ENCODE data around the gene KRT7.

KRT7 gene

DNA sequence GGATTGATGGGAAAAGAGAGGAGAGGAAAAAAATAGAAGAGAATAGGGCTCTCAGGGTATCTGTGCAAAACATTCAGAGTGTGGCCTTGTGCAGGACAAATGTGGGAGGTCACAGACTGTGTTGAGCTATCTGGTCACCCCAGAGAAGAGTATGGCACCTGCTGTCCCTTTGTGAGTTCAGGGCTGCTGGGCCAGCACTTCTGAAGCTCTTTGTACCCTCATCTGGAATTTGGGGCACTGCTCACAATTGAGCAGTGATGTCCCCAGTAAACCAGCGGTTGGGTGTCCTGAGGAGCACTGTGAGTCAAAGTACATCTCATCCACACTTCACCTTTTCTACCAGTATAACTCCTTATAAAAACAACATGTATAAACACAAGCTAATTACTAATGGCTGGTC lies 60.9 kb downstream of the KRT7 start:
- no peak overlapping the region for H3K4me3 Mint-ChIP-seq
- TF ChIP-seq, protein P1, sequence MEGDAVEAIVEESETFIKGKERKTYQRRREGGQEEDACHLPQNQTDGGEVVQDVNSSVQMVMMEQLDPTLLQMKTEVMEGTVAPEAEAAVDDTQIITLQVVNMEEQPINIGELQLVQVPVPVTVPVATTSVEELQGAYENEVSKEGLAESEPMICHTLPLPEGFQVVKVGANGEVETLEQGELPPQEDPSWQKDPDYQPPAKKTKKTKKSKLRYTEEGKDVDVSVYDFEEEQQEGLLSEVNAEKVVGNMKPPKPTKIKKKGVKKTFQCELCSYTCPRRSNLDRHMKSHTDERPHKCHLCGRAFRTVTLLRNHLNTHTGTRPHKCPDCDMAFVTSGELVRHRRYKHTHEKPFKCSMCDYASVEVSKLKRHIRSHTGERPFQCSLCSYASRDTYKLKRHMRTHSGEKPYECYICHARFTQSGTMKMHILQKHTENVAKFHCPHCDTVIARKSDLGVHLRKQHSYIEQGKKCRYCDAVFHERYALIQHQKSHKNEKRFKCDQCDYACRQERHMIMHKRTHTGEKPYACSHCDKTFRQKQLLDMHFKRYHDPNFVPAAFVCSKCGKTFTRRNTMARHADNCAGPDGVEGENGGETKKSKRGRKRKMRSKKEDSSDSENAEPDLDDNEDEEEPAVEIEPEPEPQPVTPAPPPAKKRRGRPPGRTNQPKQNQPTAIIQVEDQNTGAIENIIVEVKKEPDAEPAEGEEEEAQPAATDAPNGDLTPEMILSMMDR (IDR thresholded peaks at IDR 0.05; ENCODE audit: unreplicated experiment in 3 of 3), result no peak
- H3K27me3 Mint-ChIP-seq (ENCODE audit: low read depth), result peaks cover 48% of the 10 kb centered on the region
- no peak overlapping the region for H3K27ac Mint-ChIP-seq
- H3K4me1 Mint-ChIP-seq, result peaks cover 5% of the 10 kb centered on the region
- H3K36me3 Mint-ChIP-seq (ENCODE audit: low read depth), result no peaks in the 10 kb centered on the region
- H3K9me3 Mint-ChIP-seq, result no peaks in the 10 kb centered on the region

DNA sequence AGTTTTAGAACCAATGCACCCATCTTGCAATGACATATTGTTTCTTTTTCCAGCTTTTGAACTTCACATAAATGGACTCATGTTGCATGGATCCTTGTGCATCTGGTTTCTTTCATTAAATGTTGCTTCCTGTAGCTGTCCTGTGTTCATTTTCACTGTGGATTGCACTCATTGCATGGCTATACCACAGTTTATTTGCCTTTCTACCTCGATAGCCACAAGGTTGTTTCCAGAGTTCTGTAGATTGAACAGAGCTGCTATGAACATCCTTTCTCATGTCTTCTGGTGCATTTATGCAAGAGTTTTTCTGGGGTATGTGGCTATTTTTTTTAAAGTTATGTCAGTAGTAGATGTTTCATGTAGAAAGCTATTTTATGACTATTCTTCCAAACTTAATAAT lies 61.8 kb downstream of the KRT7 start:
- no peak overlapping the region for H3K4me3 Mint-ChIP-seq
- H3K36me3 Mint-ChIP-seq (ENCODE audit: low read depth), result no peaks in the 10 kb centered on the region
- peaks cover 5% of the 10 kb centered on the region for H3K4me1 Mint-ChIP-seq
- H3K9me3 Mint-ChIP-seq, result no peaks in the 10 kb centered on the region
- no peak overlapping the region for H3K27ac Mint-ChIP-seq
- TF ChIP-seq, protein P1 (IDR thresholded peaks at IDR 0.05; ENCODE audit: unreplicated experiment in 3 of 3), result no peak
- peaks cover 57% of the 10 kb centered on the region for H3K27me3 Mint-ChIP-seq (ENCODE audit: low read depth)

DNA sequence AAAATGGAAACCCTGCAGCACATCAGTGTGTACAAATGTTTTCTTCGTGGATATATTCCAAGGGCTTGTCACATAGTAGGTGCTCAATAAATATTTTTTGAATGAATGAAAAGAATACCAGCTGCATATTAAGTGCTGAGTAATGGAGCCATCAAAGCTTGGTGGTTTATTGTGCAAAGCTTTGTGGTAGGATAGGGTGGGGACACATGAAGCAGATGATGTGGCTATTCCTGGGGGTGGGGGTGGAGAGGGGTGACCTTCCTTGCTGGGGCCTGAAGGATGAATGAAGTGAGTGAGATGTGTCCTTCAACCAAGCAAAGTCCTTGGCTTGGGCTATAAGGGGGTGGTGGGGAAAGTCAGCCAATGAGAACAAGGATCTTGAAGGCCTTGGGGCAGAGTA lies 62.6 kb downstream of the KRT7 start:
- Mint-ChIP-seq H3K4me3 (no peak overlapping the region), H3K9me3 (no peaks in the 10 kb centered on the region), H3K36me3 (ENCODE audit: low read depth) (no peaks in the 10 kb centered on the region), H3K27ac (no peak overlapping the region), H3K4me1 (peaks cover 5% of the 10 kb centered on the region), H3K27me3 (ENCODE audit: low read depth) (peaks cover 63% of the 10 kb centered on the region)
- TF ChIP-seq, protein P1 (IDR thresholded peaks at IDR 0.05; ENCODE audit: unreplicated experiment in 3 of 3), result no peak

DNA sequence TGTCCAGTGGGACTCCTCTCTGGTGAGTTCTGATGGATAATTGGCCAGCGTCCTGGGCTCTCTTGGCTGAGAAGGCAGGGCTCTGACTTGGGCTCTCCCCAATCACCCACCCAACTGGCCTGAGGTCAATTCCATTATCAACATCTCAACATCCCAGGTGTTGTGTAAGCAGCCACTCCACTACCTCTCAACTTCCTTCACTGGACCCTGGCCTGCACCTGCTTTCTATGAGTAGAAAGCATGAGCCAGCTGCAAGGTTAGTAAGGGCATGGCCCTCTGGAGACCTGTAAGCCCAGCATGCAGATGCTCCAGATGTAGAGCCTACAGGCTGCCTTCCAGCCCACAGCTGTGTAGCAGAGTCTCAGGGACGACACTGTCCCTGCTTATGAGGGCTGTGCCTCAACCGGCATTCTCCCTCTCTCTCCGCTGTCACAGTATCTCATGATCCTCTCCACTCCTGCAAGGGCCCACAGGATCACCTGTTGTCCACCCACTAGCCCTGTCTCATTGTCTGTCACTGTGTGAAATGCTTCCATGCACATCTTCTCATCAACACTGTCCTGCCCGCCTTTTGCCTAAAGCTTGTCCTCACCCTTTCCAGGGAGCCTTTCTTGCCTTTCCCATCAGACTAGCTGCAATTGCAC lies 63.7 kb downstream of the KRT7 start:
- TF ChIP-seq, protein P1 (IDR thresholded peaks at IDR 0.05; ENCODE audit: unreplicated experiment in 3 of 3), result no peak
- Mint-ChIP-seq H3K36me3 (ENCODE audit: low read depth) (no peaks in the 10 kb centered on the region), H3K4me1 (peaks cover 2% of the 10 kb centered on the region), H3K9me3 (no peaks in the 10 kb centered on the region), H3K27ac (no peak overlapping the region), H3K4me3 (no peak overlapping the region), H3K27me3 (ENCODE audit: low read depth) (peaks cover 69% of the 10 kb centered on the region)
